T-helper 1 cell treated with Interleukin-12 subunit alpha and Interleukin-12 subunit beta and Interleukin-4 antibody, amounts not matched to agents 30 ng/mL and 1 ng/mL, for 36 hours (primary cell): ENCODE results near the gene CTSV. TPM values are rescaled to one million over a fixed set of nuclear protein-coding genes. Genes with fewer than 3 reads are reported as not detected.
"Not testable (repeated sequence)": the region's sequence is repeated elsewhere in the genome, so short reads cannot be mapped to it uniquely, and the experiment has no call there.

Experiments used
- intact Hi-C: fragments of 100-400 bp; cut with micrococcal nuclease; formaldehyde crosslinking; loops from one replicate; pipeline ENCODE4 v1.15.1; 2024
- total RNA-seq: library from RNA; stranded (reverse); gene quantifications from 2 replicates; pipeline ENCODE4 v1.2.3, GENCODE V29; 2022

Gene CTSV
- total RNA-seq, 1 donor from 2014 or later: 0.17 TPM

DNA sequence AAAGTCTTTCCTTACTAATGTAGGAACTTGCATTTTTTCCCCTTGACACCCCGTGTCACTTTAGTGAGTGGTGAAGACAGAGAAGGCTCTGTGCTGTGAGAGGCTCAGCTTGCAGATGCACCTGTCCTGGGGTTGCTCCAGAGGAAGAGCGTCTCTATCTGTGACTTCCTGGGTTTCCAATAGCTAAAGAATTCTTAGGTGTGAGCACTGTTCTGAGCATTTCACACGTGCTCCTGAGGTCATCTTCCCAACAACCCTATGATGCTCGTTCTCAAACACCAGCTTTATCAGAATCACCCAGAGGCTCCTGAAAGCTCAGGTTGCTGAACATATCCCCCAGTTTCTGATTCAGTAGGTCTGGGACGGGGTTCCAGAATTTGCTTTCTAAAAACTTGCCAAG, 6.4 kb upstream of the CTSV start:
- intact Hi-C loops: no loop called here

- intact Hi-C loops: no loop called here
These were observed 3.0 kb upstream of the CTSV start for GRCh38 chr9:97041898-97042297.

DNA sequence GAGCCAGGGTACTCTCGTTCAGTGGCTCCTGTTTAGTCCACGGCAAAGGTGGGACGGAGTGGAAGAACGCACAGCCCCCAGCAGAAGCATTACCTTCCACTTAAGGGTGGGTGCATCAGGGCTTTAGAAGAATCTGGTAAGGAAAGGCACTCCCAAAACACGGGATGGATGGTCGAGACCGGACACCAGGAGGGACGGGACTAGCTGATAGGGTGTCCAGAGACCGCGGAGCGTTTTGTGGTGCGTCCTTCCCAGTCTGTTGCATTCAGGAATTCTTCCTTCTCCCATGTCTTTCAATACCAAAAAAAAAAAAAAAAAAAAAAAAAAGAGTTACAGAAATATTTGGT, 545 bp upstream of the CTSV start:
- intact Hi-C loops: loop anchor here (1.0 kb wide), 3 partner anchors 26 to 261 kb away; partner anchors contain the start of genes ZNF510 and ZNF782

DNA sequence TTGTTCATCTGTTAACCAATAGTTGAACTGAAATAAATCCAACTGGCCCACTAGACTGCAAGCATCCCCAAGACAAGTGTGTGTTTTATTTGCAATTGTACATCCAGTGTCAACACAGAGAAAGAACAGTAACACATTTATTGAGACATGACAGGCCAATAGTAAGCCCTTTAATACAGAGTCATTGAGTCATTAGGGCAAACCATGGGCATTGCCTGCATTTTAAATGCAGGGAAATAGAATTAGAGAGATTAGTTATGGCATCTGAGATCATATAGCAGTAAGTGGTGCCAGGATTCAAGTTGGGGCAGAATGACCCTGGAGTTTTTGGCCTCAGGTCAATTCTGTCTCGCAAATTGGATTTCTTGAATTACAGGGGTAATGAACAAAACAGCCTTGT, 15.4 kb downstream of the CTSV start:
- intact Hi-C loops: not testable (repeated sequence)

DNA sequence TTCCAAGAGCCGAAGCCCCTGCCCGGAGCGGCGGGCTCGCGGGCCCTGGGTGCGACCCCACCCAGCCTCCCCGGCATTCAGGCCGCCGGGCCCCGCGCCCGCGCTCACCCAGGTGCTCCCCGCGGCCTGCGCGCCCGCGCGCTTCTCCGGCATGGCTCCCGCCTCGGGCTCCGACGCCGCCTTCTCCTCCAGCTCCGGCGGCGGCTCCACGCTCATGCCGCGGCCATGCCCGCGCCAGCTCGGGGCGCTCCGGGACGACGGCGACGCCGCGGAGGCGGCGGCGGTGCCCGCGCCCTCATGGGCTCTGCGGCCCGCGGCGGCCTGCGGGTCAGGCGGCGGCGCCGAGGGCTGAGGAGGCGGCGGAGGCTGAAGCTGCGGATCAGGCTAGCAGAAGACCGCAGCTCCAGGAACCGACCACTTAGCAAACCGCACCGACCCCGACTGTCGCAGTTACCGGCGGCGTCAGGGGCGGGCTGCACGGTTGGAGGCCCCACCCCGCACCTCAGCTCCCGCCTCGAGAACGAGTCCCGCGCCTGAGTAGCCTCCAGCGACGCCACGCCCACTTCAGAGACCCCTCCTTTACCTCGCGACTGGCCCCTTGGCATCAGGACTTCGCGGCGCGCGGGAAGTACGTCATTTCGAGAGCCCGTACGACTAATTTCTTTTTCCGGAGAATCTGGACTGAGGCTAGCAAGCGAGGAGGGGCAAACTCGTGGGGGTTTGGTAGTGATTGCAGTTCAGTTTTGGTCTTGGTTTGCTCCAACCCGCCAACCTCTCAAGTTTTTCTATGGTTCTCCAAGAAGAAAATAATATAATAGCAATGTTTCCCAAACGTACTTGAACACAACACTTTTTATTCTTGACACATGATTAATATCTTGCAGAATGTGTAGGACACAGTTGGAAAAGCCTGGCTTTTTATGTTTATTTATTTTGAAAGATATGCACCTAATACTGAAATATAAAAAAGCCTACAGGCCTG, 25.5 kb downstream of the CTSV start:
- intact Hi-C loops: loop anchor here (1.0 to 5.0 kb wide), 4 partner anchors 26 to 619 kb away; partner anchors contain the start of genes CTSV, NCBP1, TSTD2 and ZNF782

- intact Hi-C loops: loop anchor here (1.0 to 5.0 kb wide), 4 partner anchors 27 to 620 kb away; partner anchors contain the start of genes CTSV, NCBP1, TSTD2 and ZNF782
These were observed 26.3 kb downstream of the CTSV start for GRCh38 chr9:97012617-97013016.

DNA sequence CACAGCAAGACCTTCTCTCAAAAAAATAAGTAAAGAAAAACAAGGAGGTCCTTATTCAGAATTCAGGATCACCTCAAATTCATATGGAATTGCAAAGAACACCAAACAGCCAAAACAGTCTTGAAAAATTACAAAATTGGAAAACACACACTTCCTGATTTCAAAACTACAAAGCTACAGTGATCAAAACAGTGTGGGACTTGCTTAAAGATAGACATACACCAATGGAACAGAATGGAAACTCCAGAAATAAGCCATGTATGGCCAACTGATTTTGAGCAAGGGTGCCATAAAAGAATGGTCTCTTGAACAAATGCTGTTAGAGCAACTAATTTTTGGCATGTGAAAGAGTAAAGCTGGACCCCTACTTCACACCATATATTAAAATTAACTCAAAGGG, 36.7 kb downstream of the CTSV start:
- intact Hi-C loops: not testable (repeated sequence)

- intact Hi-C loops: not testable (repeated sequence)
These were observed 37.6 kb downstream of the CTSV start for GRCh38 chr9:97001338-97001737.

- intact Hi-C loops: not testable (repeated sequence)
These were observed 38.7 kb downstream of the CTSV start for GRCh38 chr9:97000139-97000787.

DNA sequence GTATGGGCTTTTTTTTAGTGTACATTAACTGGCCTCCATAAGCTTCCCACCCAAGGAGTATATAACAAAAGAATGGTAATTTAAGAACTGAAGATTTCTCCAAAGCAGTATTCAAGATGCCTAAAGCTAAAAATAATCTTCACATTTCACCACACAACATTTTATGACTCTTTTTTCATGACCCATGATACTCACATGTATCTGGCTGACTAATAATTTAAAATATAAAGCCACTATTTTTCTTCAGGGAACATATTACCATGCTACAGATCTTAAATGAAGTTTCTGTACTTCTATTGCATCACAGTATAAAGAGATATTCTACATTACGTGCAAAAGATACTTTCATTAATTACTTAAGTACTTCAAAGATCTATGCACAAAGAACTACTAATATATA, 39.2 kb downstream of the CTSV start:
- intact Hi-C loops: not testable (repeated sequence)

- intact Hi-C loops: not testable (repeated sequence)
These were observed 41.8 kb downstream of the CTSV start for GRCh38 chr9:96997009-96997701.

DNA sequence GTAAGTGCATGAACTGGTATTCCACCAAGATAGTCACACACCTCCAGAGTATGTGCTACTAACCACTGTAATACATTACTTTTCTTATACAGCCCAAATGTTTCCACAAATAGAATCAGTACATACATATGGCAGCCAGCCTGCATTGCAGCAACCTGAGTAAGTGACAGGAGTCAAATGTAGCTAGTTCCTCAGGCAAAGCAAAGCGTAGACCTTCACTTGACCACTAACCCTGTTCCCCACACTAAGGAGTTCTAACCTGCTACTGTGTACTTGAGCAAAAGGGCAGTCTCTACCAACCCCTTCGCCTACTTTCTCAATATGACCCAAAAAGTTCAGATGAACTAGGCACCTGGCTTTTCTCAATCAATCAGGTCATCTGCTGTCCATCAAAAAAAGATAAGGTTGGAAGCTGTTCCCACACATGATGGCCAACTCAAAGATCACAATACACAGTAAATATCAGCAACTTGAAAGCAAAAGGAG, 44.4 kb downstream of the CTSV start:
- intact Hi-C loops: not testable (repeated sequence)

- intact Hi-C loops: not testable (repeated sequence)
These were observed 46.6 kb downstream of the CTSV start for GRCh38 chr9:96992303-96992702.

- intact Hi-C loops: not testable (repeated sequence)
These were observed 49.1 kb downstream of the CTSV start for GRCh38 chr9:96989747-96990318.

GRCh38 chr9:96984887-96985286, 54.1 kb downstream of the CTSV start:
- intact Hi-C loops: not testable (repeated sequence)

DNA sequence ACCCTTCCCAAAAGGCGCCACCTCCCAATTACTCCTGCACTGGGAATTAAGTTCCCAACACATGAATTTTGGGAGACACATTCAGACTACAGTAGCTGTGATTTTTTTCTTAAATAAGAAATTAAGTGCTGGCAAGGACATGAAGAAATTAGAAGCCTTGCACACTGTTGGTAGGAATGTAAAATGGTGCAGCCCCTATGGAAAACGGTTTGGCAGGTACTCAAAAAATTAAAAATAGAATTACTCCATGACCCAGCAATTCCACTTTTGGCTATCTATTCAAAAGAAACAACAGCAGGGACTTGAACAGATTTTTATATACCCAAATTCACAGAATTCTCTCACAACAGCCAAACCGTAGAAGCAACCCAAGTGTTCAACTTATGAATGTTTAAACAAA, 54.8 kb downstream of the CTSV start:
- intact Hi-C loops: not testable (repeated sequence)

DNA sequence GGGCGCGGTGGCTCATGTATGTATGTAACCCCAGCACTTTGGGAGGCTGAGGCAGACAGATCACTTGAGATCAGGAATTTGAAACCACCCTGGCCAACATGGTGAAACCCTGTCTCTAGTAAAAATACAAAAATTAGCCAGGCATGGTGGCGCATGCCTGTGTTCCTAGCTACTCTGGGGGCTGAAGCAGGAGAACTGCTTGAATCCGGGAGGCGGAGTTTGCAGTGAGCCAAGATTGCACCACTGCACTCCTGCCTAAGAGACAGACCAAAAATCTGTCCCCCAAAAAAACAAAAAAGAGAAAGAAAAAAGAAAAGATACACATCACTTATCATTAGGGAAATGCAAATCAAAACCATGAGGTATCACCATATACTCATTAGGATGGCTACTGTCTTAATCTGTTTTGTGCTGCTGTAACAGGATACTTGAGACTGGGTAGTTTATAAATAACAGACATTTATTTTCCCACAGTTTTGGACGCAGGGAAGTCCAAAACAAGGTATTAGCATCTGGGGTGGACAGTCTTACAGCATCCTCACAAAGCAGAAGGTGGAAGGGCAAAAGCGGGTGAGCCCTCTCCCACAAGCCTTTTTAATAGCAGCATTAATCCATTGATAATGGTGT, 55.3 kb downstream of the CTSV start:
- intact Hi-C loops: not testable (repeated sequence)
